ENCODE data around the gene ZNF805.
"Not testable (repeated sequence)": the region's sequence is repeated elsewhere in the genome, so short reads cannot be mapped to it uniquely, and the experiment has no call there.

ZNF805 gene

DNA sequence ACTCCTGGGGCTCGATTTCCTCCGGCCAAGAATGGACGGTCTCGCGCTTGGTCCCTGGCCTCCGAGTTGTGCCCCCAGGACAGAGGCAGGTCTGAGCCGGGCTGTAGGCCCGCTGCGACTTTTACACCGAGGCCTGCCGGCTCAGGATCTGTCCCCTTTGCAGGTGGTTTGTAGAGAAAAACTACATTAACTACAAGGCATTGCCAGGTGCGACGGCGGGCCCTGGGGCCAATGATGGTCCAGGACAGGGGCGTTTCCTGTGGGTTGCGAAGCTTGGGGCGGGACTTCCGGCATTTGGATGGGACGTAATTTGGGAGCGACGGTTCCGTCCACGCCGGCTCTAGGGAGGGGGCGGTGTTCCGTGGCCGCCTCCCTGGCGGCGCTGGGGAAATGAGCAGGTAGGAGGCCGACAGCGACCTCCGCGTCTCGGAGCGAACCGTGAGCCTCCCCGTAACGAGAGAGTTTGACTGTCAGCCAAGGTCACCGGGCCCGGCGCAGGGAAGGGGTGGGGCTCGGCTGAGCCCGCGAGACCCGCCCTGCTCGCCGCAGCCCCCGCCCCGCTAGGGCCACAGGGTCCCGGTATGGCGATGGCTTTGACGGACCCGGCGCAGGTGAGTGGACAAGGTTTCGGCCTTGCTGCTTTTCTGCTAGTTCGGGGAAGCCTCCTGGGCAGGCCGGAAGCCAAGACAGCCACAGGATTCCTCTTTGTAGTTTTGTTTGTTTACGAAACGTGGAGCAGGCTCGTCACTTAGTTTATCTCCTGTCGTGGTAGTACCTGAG lies at the start of gene ZNF805:
ZNF805 (plus strand) TSS at position 322 of the 780 bp plus-strand sequence; CDS start at position 582, 260 bp downstream.
- peak; percentile 95 for DNase-seq

DNA sequence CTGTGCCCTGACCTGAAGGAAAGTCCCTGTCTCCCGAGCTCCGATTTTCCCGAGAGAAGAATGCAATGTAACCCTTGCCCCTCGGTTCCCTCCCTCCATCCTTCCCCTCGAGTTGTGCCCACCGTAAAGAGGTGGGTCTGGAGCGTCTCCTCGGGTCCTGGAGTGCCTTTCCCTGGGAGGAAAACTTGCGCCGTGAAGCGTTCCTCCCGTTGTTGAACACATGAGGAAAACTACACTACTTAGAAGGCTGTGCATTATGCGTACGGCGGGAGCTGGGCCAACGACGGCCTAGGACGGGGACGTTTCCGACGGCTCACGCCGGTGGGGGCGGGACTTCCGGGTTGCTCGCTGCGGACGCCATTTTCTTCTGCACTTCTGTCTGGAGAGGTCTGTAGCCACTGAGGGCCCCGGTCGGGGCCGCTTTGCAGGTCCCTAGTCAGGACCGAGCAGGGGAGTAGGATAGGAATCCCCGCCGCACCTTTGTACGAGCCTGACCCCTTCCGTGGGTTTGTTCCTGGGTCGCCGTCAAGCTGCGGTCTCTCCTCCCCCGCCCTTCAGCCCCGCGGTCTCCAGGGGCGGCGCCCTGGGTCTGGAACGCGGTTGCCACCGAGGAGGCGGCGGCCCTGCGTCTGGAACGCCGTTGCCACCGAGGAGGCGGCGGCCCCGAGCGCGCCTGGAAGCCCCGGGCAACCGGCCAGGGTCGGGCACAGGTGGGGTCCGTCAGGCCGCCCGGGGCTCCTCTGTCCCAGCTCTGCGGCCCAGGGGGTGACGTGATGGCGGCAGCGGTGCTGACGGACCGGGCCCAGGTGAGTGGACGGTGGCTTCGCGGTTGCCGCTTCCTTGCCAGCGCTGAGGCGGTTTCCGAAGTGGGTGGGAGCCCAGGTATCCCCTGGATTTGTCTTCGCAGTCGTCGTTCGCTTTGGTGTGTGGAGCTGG lies 49.0 kb upstream of the ZNF805 start, which contains the start of gene ZNF264:
ZNF264 (plus strand) TSS at position 360 of the 936 bp plus-strand sequence; CDS start at position 774, 414 bp downstream.
- peak; percentile 96 for DNase-seq

DNA sequence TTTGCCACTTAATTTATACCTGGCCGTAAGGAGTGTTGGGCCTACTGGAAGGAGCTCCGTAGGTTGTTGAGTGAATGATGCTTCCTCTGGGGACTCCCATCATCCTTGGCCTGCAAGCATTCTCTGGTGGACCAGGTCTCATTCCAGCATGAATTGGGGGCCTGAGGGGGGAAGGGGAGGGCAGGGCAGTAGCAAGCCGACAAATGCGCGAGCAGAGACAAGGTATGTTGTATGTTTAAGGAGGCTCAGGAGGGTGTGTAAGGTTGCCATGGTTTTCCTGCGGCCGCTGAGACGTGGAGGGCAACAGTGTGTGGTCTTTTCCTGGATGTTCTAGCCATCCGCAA lies 48.4 kb upstream of the ZNF805 start:
- DNase-seq: no peak

DNA sequence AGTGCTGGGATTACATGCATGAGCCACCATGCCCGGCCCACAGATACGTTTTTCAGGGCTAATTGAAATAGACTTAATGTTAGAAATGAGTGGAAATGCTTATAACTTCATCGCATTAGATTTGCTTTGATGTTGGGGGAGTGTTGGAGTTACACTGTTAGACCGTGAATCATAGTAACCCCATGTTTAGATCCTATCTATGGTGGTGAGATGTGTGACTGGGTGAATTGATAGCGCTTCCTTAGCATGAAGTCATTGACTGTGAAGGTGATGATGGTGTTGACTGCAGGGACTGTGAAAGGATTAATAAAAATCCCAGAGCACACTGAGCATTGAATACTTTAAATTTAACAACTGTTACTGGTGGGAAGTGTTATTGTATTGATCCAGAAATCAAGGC lies 47.4 kb upstream of the ZNF805 start:
- no peak for DNase-seq

DNA sequence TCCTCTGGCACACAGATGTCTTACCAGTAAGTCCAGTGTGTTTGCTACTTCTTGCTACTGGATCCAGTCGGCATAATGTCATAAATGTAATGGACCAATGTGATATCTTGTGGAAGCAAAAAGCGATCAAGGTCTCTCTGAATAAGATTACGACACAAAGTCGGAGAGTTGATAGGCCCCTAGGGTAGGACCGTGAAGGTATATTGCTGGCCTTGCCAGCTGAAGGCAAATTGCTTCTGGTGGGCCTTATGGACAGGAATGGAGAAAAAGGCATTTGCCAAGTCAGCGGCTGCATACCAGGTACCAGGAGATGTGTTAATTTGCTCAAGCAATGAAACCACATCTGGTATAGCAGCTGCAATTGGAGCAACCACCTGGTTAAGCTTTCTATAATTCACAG lies 42.6 kb upstream of the ZNF805 start:
- DNase-seq: not testable (repeated sequence)

DNA sequence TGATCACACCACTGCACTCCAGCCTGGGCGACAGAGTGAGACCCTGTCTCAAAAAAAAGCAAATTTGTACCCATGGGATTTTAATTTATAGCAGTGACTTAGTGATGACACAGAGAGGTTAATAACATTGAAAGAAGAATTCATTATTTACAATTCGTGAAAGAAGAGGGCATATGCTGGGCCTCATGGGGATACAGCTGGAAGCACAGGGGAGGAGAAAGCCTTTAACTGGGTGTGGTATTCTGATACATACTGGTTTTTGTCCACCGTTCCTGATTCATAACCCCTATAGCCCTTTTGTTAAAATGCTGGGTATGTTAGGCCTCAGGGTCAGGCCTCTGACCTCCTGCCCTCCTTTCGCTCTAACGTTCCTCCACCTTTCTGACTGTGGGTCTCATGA lies 38.3 kb upstream of the ZNF805 start:
- no peak for DNase-seq

DNA sequence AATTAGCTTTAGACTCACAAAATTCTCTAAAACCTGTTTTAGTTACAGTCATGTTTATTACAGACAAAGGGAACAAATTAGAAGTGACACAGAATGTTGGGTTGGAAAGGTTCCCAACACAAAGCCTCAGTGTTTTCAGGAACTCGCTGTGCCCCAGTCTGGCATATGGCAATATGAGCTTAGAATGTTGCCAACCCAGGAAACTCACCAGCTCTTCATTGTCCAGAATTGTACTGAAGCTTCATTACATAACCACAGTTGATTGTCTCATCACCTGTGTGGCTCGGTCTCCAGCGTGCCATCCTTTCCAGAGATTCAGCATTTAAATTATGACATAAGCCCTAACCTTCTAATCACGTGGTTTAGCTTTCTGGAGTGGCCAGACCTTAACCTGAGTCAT lies 30.1 kb upstream of the ZNF805 start:
- DNase-seq: no peak

DNA sequence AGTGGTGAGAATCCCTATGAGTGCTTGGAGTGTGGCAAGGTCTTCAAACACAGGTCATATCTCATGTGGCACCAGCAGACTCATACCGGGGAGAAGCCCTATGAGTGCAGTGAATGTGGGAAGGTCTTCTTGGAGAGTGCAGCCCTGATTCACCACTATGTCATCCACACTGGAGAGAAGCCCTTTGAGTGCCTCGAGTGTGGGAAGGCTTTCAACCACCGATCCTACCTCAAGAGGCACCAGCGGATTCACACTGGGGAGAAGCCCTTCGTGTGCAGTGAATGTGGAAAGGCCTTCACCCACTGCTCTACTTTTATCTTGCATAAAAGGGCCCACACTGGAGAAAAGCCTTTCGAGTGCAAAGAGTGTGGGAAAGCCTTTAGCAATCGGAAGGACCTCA lies 28.3 kb upstream of the ZNF805 start:
- DNase-seq: no peak

DNA sequence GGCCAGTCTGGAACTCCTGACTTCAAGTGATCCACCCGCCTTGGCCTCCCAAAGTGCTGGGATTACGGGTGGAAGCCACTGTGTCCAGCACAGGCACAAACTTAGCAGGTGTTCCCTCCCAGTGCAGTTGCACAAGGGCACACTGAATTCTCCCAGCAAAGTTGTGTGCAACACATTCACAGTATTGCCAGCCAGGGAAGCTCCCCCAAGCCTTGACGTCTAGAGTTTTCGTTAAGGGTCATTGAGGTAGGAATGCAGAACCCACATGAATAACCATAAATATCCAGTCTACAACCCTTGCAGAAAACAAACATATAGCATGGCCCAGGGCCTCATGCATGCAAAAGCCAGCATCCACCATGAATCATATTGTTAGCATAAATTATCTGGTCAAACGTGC lies 12.9 kb upstream of the ZNF805 start:
- DNase-seq: no peak

DNA sequence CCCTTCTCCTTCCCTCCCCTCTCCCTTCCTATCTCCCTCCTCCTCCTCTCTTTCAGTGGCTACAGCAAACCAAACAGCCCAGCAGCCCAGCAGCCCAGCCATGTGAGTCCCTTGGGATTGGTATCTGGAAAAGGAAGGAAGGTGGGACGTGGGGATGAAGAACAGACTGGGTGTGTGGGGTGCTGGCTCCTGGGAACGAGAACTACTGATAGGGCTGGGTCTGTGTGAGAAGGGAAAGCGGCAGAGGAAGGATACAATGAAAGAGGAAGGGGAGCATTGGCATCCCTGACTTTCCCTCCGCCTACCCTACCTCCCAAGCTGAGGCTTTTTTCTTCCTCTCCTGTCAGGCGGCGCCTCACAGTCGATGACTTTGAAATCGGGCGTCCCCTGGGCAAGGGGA lies 8.7 kb upstream of the ZNF805 start:
- DNase-seq: no peak

DNA sequence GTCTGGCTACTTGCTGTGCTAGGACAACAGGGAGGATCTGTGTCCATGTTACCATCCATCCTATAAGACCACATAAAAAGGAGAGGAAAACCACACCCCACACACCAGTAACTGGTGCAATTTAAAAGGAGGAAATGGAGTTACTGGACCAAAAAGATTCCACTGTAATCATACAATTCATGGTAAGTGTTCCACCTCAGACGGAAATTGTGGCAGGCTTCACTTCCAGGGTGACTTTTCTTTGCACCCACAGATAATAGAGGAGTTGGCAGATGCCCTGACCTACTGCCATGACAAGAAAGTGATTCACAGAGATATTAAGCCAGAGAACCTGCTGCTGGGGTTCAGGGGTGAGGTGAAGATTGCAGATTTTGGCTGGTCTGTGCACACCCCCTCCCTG lies 7.2 kb upstream of the ZNF805 start:
- no peak for DNase-seq

DNA sequence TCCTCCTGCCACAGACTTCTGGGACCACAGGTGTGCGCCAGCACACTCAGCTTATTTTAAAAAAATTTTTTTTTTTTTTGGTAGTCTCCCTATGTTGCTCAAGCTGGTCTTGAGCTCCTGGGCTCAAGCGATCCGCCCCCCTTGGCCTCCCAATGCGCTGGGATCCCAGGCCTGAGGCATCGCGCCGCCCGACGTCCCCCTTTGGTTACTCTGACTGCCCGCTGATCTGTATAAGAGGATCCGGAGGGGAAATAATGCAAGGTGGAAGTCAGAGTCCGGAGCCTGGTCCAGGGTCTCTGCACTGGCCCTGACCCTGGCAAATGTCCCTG lies 486 bp upstream of the ZNF805 start:
- DNase-seq: no peak

DNA sequence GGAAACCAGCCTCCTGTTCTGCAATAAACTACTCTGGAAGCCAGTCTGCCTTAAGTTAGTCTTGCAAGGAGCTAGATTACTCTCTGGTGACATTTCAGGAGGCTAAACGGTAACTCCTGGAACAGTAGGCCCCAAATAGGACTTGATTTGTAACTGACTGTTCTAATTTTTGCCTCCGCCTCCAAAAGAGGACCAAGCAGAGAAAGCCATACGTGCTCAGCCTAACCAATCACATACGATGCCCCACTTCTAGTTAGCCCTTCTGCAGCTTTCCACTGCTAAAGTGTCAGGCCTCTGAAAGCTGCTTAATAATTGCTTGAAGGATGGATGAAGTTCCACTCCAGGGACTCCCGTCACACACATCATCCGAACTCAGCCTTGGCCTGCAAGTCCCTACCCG lies 744 bp downstream of the ZNF805 start:
- DNase-seq: no peak

DNA sequence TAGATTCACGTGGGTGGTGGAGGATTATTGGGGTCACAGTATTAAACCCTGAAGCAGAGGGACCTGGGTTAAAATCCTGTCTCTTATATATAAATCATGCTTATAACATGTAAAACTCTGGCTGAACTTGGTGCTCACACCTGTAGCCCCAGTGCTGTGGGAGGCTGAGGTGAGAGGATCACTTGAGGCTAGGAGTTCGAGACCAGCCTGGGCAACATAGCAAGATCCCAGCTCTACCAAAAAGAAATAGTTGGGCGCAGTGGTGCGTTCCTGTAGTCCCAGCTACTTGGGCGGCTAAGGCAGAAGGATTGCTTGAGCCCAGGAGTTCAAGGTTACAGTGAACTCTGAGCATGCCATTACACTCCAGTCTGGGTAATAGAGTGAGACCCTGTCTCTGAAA lies 2.4 kb downstream of the ZNF805 start:
- no peak for DNase-seq

DNA sequence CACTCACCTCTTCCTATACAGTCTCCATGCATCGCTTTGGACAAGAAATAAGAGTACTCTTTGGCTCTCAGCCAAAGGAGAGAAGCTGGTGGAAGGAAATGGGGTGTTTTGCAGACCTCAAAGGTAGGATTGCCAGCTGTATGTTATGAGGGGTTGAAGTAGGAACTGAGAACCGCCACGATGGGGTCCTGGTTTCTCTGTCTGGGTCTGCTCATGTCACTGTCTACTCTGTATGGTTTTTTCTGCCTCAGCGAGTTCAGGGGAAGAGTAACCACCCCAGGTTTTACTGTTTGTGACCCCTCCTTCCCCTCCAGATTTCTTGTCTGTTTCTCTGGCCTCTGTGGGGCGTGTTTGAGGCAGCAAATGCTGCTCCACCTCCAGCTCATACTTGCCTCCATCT lies 4.1 kb downstream of the ZNF805 start:
- DNase-seq: no peak

DNA sequence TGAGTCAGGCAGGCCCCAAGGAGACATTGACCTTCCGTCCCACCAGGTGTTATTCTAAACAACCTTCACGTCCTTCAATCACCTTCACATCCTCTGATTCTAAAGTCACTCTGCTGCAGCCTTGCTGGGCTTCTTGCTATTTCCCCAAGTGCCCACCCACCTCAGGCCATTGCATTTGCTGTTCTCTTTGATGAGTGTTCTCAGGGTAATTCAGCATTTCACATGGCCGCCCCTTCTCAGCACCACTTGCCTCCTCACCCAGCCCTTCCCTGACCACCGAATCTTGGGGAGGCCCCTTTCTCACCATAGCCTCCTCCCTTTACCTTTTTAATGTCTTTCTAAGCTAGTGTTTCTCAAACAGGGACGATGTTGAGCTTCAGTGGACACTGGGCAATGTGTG lies 4.6 kb downstream of the ZNF805 start:
- DNase-seq: no peak

DNA sequence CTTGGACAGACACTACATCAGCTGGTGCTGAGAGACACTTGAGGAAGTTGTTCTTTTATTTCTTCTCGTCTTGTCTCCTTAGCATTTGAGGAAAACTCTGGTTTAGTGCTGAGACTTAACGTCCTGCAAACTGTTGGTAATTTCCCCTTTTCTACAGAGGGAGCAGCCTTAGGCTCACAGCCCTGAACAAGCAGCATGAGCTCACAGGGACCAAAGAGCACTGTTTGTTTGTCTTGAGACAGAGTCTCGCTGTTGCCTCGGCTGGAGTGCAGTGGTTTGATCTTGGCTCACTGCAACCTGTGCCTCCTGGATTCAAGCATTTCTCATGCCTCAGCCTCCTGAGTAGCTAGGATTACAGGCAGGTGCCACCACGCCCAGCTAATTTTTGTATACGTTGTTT lies 5.5 kb downstream of the ZNF805 start:
- no peak for DNase-seq

DNA sequence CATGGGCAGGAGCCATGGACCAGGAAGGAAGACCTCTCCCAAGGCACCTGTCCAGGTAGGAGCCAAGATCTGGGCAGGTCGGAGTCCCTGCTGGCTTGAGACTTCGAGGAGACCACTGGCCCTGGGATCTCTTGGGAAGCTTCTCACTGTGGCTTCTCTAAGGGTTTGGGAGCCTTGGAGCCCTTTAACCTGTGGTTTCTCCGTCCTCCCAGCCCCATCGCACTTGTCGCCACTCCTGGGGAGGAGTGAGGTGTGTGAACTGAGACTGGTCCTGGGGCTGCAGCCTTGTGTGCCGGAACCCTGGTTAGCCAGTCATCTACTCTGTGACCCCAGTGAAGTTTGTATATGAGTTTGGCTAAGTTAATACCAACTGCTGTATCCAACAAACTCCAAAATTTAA lies 8.2 kb downstream of the ZNF805 start:
- DNase-seq: no peak

DNA sequence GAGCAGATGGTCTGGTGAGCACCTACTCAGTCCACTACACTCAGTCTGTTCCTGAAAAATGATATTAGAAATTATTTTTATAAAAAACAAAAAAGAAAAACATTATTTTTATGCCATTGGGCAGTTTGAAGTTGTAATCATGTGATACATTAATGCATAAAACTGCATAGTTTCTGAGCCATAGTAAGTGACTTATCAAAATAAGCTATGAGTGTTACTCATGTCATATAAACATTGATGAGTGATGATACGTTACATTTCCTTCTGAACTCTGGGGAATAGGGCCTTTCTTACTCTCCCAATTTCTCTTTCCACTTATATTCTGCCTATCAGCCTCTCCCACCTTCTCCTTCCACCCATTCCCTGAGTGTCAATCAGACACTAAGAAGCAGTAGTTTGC lies 8.9 kb downstream of the ZNF805 start:
- DNase-seq: no peak

DNA sequence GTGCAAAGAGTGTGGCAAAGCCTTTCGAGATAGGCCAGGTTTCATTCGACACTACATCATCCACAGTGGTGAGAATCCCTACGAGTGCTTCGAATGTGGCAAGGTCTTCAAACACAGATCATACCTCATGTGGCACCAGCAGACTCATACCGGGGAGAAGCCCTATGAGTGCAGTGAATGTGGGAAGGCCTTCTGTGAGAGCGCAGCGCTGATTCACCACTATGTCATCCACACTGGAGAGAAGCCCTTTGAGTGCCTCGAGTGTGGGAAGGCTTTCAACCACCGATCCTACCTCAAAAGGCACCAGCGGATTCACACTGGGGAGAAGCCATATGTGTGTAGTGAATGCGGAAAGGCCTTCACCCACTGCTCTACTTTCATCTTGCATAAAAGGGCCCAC lies 13.3 kb downstream of the ZNF805 start:
- DNase-seq: not testable (repeated sequence)

DNA sequence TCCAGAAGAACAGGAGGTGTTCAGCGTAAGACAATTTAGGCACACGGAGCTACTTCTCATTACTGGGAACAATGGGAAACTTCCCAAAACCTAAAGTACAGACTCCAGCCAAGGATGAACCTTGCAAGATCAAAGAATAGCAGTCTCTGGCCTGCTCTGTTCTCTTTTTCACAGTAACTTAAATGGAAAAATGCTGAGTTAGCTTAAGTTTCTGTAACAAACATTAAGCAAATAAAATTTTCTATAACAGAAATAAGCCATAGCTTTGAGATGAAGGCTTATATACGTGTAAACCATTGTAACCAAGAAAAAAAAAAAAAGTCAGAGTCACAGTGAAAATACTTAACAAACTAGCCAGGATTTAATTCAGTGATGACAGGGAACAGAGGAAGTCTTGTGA lies 21.6 kb downstream of the ZNF805 start:
- DNase-seq: no peak

DNA sequence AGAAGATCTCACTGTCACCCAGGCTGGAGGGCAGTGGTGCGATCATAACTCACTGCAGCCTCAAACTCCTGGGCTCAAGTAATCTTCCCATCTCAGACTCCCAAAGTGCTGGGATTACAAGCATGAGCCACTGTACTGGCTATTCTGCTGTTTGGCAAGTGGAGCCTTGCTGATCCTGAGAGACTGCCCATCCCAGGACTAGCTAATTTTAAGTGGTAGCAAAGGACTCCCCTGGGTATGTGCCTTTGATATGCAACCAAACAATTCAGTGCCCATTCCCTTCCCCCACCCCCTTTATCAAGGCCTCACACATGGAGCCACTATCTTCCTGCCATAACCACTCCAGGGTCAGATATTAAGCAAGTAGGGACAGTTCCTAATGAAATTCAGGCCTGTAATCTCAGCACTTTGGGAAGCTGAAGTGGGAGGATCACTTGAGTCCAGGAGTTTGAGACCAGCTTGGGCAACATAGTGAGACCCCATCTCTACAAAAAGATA lies 22.9 kb downstream of the ZNF805 start:
- DNase-seq: no peak

DNA sequence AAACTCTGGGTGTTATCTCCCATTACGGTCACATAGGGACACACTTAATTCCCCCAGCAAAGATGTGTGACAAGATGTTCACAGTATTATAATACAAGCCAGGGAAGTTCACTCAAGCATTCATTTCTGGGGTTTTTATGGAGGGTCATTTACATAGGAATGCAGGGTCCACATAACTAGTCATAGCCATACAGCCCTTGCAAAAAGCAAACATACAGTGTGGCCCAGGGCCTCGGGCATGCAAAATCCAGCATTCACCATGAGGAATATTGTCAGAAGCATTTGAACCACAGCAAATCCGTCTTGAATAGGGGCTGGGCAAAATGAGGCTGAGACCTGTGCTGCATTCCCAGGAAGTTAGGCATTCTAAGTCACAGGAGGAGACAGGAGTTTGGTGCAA lies 26.9 kb downstream of the ZNF805 start:
- DNase-seq: no peak

All from retina (tissue), 1 donor.